MCF 10A (cell line): Measurements from ENCODE around the gene SCUBE1. TPM values are rescaled to one million over a fixed set of nuclear protein-coding genes. Genes with fewer than 3 reads are reported as not detected.

Experiments
- BruUV-seq: library from RNA; stranded (reverse); fragments of 400-500 nt; replicated peaks from 2 replicates; lab custom pipeline; 2021; lab: Mats Ljungman, UMichigan
- CTCF ChIA-PET: fragments of 300-600 bp; sonication (Branson Sonifier 250); formaldehyde crosslinking; extraction: SDS; loops from one replicate; lab custom pipeline; 2021; ENCODE audit warnings: antibody characterized with exemption, inconsistent platforms; lab: Yijun Ruan, JAX
- POLR2A ChIA-PET: fragments of 300-600, 350-650 bp; sonication (Branson Sonifier 250); formaldehyde crosslinking; extraction: SDS; loops from one replicate; lab custom pipeline; 2020; ENCODE audit warnings: antibody characterized with exemption, inconsistent platforms; lab: Yijun Ruan, JAX
- DNase-seq: peaks from one replicate; pipeline ENCODE4 v3.0.0-alpha.2; 2018; ENCODE audit not compliant: unreplicated experiment
- H3K27ac Mint-ChIP-seq: one replicate; pipeline ENCODE4 v1.8.0; 2022; ENCODE audit warnings: mild to moderate bottlenecking, low read depth, mixed read lengths; ENCODE audit not compliant: unreplicated experiment
- H3K27me3 Mint-ChIP-seq: one replicate; pipeline ENCODE4 v1.8.0; 2022; ENCODE audit warnings: mixed read lengths; ENCODE audit not compliant: insufficient read depth, unreplicated experiment
- H3K36me3 Mint-ChIP-seq: one replicate; pipeline ENCODE4 v1.8.0; 2022; ENCODE audit warnings: mild to moderate bottlenecking, moderate library complexity, mixed read lengths; ENCODE audit not compliant: insufficient read depth, unreplicated experiment
- H3K4me1 Mint-ChIP-seq: one replicate; pipeline ENCODE4 v1.8.0; 2022; ENCODE audit warnings: mixed read lengths; ENCODE audit not compliant: insufficient read depth, unreplicated experiment
- H3K4me3 Mint-ChIP-seq: one replicate; pipeline ENCODE4 v1.8.0; 2022; ENCODE audit warnings: mild to moderate bottlenecking, moderate library complexity, mixed read lengths; ENCODE audit not compliant: unreplicated experiment
- H3K9me3 Mint-ChIP-seq: one replicate; pipeline ENCODE4 v1.8.0; 2022; ENCODE audit warnings: mixed read lengths; ENCODE audit not compliant: unreplicated experiment
- intact Hi-C: fragments of 100-400 bp; cut with micrococcal nuclease; formaldehyde crosslinking; loops from 2 replicates; pipeline ENCODE4 v1.14.1; 2022
- total RNA-seq: library from RNA; stranded (reverse); gene quantifications from 2 replicates; pipeline ENCODE4 v1.2.3, GENCODE V29; 2022
- TF ChIP-seq, protein P1 (sequence below): fragments of 200-600 bp; IDR thresholded peaks from one replicate; pipeline ENCODE4 v1.8.0; 2022; ENCODE audit warnings: antibody characterized with exemption, mild to moderate bottlenecking; ENCODE audit not compliant: unreplicated experiment

Gene SCUBE1
- total RNA-seq, 1 experiment from 2014 or later: not detected

GRCh38 chr22:43187171-43188099 lies 155.7 kb downstream of the SCUBE1 start:
- ChIA-PET POLR2A (interaction anchor here (0.6 to 5.2 kb wide), 17 partner anchors 9 to 625 kb away, joined by 3 to 33 read pairs (median 5); partner anchors contain the start of genes EFCAB6, MCAT and TSPO), CTCF (interaction anchor here (0.6 to 1.1 kb wide), 7 partner anchors 15 to 756 kb away, joined by 3 to 5 read pairs (median 3); no protein-coding TSS in a partner anchor)
- H3K4me1 Mint-ChIP-seq: peaks cover 14% of the 10 kb centered on the region
- no TSS peak for BruUV-seq
- peak; percentile 93 for DNase-seq
- H3K9me3 Mint-ChIP-seq: no peaks in the 10 kb centered on the region
- intact Hi-C loops: no loop called here
- H3K36me3 Mint-ChIP-seq: peaks cover 16% of the 10 kb centered on the region
- peak overlapping the region; percentile 96 for H3K27ac Mint-ChIP-seq
- no peaks in the 10 kb centered on the region for H3K27me3 Mint-ChIP-seq
- TF ChIP-seq, protein P1, sequence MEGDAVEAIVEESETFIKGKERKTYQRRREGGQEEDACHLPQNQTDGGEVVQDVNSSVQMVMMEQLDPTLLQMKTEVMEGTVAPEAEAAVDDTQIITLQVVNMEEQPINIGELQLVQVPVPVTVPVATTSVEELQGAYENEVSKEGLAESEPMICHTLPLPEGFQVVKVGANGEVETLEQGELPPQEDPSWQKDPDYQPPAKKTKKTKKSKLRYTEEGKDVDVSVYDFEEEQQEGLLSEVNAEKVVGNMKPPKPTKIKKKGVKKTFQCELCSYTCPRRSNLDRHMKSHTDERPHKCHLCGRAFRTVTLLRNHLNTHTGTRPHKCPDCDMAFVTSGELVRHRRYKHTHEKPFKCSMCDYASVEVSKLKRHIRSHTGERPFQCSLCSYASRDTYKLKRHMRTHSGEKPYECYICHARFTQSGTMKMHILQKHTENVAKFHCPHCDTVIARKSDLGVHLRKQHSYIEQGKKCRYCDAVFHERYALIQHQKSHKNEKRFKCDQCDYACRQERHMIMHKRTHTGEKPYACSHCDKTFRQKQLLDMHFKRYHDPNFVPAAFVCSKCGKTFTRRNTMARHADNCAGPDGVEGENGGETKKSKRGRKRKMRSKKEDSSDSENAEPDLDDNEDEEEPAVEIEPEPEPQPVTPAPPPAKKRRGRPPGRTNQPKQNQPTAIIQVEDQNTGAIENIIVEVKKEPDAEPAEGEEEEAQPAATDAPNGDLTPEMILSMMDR: peak; percentile 56
- H3K4me3 Mint-ChIP-seq: peak overlapping the region; percentile 80

DNA sequence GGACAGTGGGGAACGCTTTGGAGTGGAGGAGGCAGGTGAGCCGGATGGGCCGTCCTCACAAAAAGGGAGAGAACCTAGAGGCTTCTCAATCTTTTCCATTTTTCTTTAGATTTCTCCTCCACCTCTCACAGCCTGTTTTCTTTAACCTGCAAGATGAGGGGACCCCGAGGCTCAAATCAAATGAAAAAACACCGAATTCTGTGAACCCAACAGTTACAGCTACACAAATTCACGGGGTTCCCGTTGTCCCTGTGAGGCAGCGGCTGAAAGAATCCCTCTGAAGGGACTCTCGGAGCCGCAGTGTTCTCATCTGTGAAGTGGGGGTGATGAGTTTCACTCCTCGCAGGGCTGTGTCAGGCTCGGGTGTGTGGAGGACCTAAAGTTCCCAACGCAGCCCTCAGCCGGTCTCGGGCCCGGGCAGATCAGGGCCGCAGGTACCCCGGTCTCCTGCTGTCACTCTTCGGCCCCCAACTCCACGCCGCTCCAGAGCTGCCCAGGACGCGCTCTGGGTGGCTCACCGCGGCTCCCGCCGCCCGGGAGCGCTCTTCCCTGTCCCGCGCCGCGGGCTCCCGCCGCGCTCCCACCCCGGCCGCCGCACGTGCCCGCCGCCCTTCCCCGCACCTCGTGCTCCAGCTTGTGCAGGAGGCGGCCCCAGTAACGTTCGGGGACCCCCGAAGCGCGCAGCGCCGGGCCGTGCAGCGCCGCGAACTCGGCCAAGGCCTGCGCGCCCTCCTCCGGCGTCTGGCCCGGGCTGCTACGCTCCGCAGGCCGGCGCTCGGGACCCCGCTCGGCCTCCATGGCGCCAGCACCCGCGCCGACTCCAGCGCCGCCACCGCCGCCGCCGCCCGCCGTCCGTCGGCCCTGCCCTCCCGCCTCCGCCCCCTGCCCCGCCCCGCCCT lies 156.7 kb downstream of the SCUBE1 start, which contains the start of gene TTLL12:
Gene TTLL12, minus strand, starts transcription at position 863 of the 899 bp plus-strand sequence. Its CDS starts 65 bp downstream, at position 798.
- BruUV-seq: TSS peak; percentile 16
- POLR2A ChIA-PET: interaction anchor here (0.6 to 5.2 kb wide), 12 partner anchors 9 to 1676 kb away, joined by 3 to 33 read pairs (median 6); partner anchors contain the start of genes MCAT and TSPO
- H3K27me3 Mint-ChIP-seq: no peaks in the 10 kb centered on the region
- CTCF ChIA-PET: interaction anchor here (0.5 to 1.1 kb wide), 3 partner anchors 522 to 757 kb away, joined by 3 to 5 read pairs (median 3); no protein-coding TSS in a partner anchor
- H3K4me3 Mint-ChIP-seq: peak within 1 kb of the TSS; percentile 80
- H3K27ac Mint-ChIP-seq: peak within 1 kb of the TSS; percentile 96
- H3K9me3 Mint-ChIP-seq: no peaks in the 10 kb centered on the region
- H3K36me3 Mint-ChIP-seq: peaks cover 17% of the 10 kb centered on the region
- DNase-seq: peak; percentile 38
- TF ChIP-seq, protein P1: no peak
- peaks cover 14% of the 10 kb centered on the region for H3K4me1 Mint-ChIP-seq
- intact Hi-C loops: no loop called here

DNA sequence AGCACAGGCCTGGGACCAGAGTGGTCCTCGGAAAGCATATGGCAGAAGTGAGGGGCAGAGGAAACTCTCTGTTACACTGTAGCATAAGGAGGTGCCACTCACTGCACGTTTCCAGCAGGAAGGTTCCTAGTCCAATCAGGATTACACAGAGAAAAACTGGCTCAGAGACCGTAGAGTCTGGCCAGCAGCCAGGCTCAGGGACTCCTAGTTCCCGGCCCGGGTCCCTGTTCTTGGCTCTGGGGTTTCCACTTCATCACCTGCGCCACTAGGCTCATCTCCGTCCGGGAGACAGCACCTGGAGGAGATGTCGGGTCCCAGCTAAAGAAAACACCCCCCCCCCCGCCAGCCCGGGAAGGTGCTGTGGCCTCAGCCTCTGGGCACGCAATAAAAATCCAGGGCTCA lies 157.3 kb downstream of the SCUBE1 start:
- H3K4me3 Mint-ChIP-seq: peak overlapping the region; percentile 74
- ChIA-PET CTCF (no interaction called here), POLR2A (interaction anchor here (0.7 to 5.2 kb wide), 3 partner anchors 22 to 1677 kb away, joined by 3 to 33 read pairs (median 23); partner anchors contain the start of gene TSPO)
- DNase-seq: peak; percentile 65
- H3K27ac Mint-ChIP-seq: peak overlapping the region; percentile 27
- intact Hi-C loops: no loop called here
- no peaks in the 10 kb centered on the region for H3K27me3 Mint-ChIP-seq
- H3K36me3 Mint-ChIP-seq: peaks cover 24% of the 10 kb centered on the region
- BruUV-seq: no TSS peak
- no peaks in the 10 kb centered on the region for H3K9me3 Mint-ChIP-seq
- TF ChIP-seq, protein P1: no peak
- H3K4me1 Mint-ChIP-seq: peaks cover 14% of the 10 kb centered on the region
